Activated B cell treated with CpG ODN at 0.5 μM for 24 hours (primary cell): Measurements from ENCODE around the gene HOXD13. TPM values are rescaled to one million over a fixed set of nuclear protein-coding genes. Genes with fewer than 3 reads are reported as not detected.

Source experiments
- ATAC-seq: fragments of 200-7000 bp; cut with Tn5 transposase; one replicate; pipeline ENCODE4 v1.10.0; 2021; ENCODE audit warnings: low read depth, mild to moderate bottlenecking, moderate library complexity
- CTCF ChIA-PET: fragments of 350-600 bp; sonication (Branson Sonifier 250); formaldehyde crosslinking; loops from one replicate; lab custom pipeline; 2021; ENCODE audit warnings: antibody characterized with exemption; lab: Charles Lee
- POLR2A ChIA-PET: fragments of 350-600 bp; sonication (Branson Sonifier 250); formaldehyde crosslinking; loops from one replicate; lab custom pipeline; 2021; ENCODE audit warnings: antibody characterized with exemption; lab: Charles Lee
- DNase-seq: peaks from one replicate; pipeline ENCODE4 v3.0.0; 2022
- H3K27ac Mint-ChIP-seq: one replicate; pipeline ENCODE4 v1.8.0; 2020; ENCODE audit warnings: mixed read lengths
- H3K27me3 Mint-ChIP-seq: one replicate; pipeline ENCODE4 v1.8.0; 2021; ENCODE audit warnings: mixed read lengths
- H3K36me3 Mint-ChIP-seq: one replicate; pipeline ENCODE4 v1.8.0; 2021; ENCODE audit warnings: low read depth, mixed read lengths
- H3K4me1 Mint-ChIP-seq: one replicate; pipeline ENCODE4 v1.8.0; 2021; ENCODE audit warnings: mixed read lengths
- H3K4me3 Mint-ChIP-seq: one replicate; pipeline ENCODE4 v1.8.0; 2020; ENCODE audit warnings: mild to moderate bottlenecking, mixed read lengths
- H3K9me3 Mint-ChIP-seq: one replicate; pipeline ENCODE4 v1.8.0; 2020; ENCODE audit warnings: mixed read lengths
- intact Hi-C: fragments of 100-400 bp; cut with micrococcal nuclease; formaldehyde crosslinking; loops from one replicate; pipeline ENCODE4 v1.15.1; 2024
- total RNA-seq: library from RNA; stranded (reverse); gene quantifications from 2 replicates; pipeline ENCODE4 v1.2.3, GENCODE V29; 2022
- TF ChIP-seq, protein P1 (sequence below): fragments of 200-600 bp; IDR thresholded peaks from one replicate; pipeline ENCODE4 v1.8.0; 2022; ENCODE audit warnings: antibody characterized with exemption, mild to moderate bottlenecking

Gene HOXD13
- total RNA-seq, 1 donor from 2014 or later, result not detected

DNA sequence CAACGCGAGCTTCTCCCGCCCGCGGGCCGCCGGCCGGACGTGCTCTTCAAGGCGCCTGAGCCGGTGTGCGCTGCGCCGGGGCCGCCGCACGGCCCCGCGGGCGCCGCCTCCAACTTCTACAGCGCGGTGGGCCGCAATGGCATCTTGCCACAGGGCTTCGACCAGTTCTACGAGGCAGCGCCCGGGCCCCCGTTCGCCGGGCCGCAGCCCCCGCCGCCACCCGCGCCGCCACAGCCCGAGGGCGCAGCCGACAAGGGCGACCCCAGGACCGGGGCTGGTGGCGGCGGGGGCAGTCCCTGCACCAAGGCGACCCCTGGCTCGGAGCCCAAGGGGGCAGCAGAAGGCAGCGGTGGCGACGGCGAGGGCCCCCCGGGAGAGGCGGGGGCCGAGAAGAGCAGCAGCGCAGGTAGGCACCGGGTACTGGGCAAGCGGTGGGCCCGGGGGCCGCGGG, 15.2 kb downstream of the HOXD13 start:
- DNase-seq (no peak), ATAC-seq (no peak)
- POLR2A ChIA-PET, result no interaction called here
- H3K27me3 Mint-ChIP-seq, result peaks cover 71% of the 10 kb centered on the region
- peaks cover 17% of the 10 kb centered on the region for H3K4me1 Mint-ChIP-seq
- H3K36me3 Mint-ChIP-seq, result no peaks in the 10 kb centered on the region
- TF ChIP-seq, protein P1, sequence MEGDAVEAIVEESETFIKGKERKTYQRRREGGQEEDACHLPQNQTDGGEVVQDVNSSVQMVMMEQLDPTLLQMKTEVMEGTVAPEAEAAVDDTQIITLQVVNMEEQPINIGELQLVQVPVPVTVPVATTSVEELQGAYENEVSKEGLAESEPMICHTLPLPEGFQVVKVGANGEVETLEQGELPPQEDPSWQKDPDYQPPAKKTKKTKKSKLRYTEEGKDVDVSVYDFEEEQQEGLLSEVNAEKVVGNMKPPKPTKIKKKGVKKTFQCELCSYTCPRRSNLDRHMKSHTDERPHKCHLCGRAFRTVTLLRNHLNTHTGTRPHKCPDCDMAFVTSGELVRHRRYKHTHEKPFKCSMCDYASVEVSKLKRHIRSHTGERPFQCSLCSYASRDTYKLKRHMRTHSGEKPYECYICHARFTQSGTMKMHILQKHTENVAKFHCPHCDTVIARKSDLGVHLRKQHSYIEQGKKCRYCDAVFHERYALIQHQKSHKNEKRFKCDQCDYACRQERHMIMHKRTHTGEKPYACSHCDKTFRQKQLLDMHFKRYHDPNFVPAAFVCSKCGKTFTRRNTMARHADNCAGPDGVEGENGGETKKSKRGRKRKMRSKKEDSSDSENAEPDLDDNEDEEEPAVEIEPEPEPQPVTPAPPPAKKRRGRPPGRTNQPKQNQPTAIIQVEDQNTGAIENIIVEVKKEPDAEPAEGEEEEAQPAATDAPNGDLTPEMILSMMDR, result no peak
- H3K4me3 Mint-ChIP-seq, result no peak overlapping the region
- H3K9me3 Mint-ChIP-seq, result peaks cover 3% of the 10 kb centered on the region
- no peak overlapping the region for H3K27ac Mint-ChIP-seq
- CTCF ChIA-PET, result no interaction called here
- intact Hi-C loops, result no loop called here

DNA sequence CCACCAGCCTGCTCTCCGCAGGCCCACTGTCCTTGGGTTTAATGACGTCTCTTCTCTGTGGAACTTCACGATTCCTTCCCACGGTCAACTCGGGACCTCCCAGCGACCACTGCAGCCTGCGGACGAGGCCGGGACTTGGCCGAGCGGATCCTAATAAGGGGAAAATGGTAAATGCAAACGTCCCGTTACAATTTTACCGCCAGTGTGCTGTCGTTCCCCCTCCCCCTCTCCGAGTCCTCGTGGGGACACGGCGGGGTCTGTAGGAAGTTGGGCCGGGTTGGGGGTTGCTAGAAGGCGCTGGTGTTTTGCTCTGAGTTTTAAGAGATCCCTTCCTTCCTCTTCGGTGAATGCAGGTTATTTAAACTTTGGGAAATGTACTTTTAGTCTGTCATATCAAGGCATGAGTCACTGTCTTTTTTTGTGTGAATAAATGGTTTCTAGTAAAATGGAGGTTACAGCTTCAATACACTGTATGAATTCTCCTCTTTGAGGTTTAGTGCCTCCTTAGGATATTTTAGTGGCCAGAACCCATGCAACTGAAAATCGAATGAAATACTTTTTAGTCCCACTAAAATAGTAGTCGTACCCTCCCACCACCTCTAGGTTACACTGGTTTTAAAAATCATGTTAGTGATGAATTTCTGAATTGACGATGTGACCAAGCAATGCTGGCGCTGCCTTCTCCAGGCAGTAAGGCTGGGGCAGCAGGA, 16.8 kb downstream of the HOXD13 start:
- ChIA-PET POLR2A (no interaction called here), CTCF (no interaction called here)
- DNase-seq, result no peak
- peaks cover 72% of the 10 kb centered on the region for H3K27me3 Mint-ChIP-seq
- intact Hi-C loops, result no loop called here
- TF ChIP-seq, protein P1, result no peak
- no peak for ATAC-seq
- peaks cover 3% of the 10 kb centered on the region for H3K9me3 Mint-ChIP-seq
- H3K4me1 Mint-ChIP-seq, result peaks cover 17% of the 10 kb centered on the region
- no peak overlapping the region for H3K27ac Mint-ChIP-seq
- no peaks in the 10 kb centered on the region for H3K36me3 Mint-ChIP-seq
- no peak overlapping the region for H3K4me3 Mint-ChIP-seq

DNA sequence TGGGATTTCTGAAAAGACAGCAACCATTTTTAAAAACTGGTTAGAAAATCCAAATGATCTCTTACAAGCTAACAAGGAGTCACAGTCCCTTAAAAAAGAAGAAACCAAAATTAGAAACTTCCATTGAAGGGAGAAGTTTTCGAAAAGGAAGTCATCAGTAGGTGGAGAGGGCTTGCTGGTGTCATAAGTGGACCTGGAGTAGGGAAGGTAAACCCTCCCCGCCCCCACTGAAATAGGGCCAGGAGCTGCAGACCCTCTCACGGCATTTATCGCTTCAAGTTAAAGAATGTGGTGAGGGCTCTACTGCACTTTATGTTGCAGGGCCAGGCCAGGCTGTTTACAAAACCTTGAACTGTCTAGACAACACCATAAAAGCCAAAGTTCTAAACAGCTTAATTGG, 17.4 kb downstream of the HOXD13 start:
- CTCF ChIA-PET, result interaction anchor here (1.2 kb wide), 1 partner anchor 17 kb away, joined by 7 read pairs; no protein-coding TSS in a partner anchor
- Mint-ChIP-seq H3K27me3 (peaks cover 68% of the 10 kb centered on the region), H3K4me3 (no peak overlapping the region)

DNA sequence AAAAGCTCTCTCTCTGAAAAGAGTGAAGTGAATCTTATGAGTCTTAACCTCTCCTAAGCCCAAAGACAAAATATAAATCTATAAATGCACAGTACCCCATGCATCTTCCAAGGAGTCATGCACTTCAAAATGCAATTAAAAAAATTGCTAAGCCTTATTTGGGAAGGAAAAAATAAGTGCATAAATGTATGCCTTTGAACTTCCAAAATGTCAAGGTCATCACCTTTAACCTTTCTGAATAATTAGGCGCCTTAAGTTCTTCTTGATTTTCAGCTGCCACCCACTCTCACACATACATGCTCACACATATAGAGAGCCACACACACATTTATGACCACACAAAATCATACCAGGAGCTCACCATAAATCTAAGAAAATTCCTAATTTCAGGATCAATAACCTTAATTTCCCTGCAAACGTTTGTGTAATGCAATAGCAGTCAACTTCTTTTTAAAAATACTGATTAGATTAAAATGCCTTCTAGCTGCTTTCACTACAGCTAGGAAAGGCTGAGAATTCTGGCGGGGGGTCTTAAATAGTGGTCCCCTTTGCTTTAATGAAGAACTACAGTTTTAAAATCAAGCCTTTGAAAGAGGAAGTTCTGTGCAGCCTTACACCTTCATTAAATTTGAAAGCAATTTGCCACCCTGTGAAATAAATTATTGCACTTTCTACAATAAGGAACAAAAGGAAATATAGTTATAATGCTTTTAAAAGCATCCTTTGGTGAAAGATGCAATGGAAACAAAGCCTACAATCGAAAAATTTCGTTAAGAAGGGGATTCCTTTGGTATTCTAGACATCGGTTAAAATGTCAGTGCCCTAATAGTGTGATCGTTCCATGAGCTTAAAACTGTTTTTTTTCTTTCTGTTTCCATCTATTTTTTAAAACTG, 18.1 kb downstream of the HOXD13 start:
- no peak for ATAC-seq
- Mint-ChIP-seq H3K27ac (no peak overlapping the region), H3K27me3 (peaks cover 63% of the 10 kb centered on the region), H3K4me3 (no peak overlapping the region), H3K9me3 (peaks cover 3% of the 10 kb centered on the region), H3K4me1 (peaks cover 15% of the 10 kb centered on the region), H3K36me3 (no peaks in the 10 kb centered on the region)
- TF ChIP-seq, protein P1, result no peak
- DNase-seq, result no peak
- intact Hi-C loops, result loop anchor here (2.0 kb wide), 1 partner anchor 26 kb away; no protein-coding TSS in a partner anchor
- CTCF ChIA-PET, result interaction anchor here (0.8 to 1.2 kb wide), 2 partner anchors 16 to 541 kb away, joined by 3 to 7 read pairs; no protein-coding TSS in a partner anchor
- POLR2A ChIA-PET, result no interaction called here

More for the DNA sequence above, 17.4 kb downstream of the HOXD13 start:
- ATAC-seq (no peak), DNase-seq (no peak)
- POLR2A ChIA-PET, result no interaction called here
- no peak overlapping the region for H3K27ac Mint-ChIP-seq
- H3K9me3 Mint-ChIP-seq, result peaks cover 3% of the 10 kb centered on the region
- intact Hi-C loops, result loop anchor here (2.0 kb wide), 1 partner anchor 25 kb away; no protein-coding TSS in a partner anchor
- H3K4me1 Mint-ChIP-seq, result peaks cover 16% of the 10 kb centered on the region
- no peaks in the 10 kb centered on the region for H3K36me3 Mint-ChIP-seq
- TF ChIP-seq, protein P1, result no peak
